SK-N-SH treated with all-trans-retinoic acid at 6 μM for 48 hours (cell line): ENCODE data around the gene WFS1.

ENCODE experiments used
- ARNTL ChIP-seq: fragments of 450-650 bp; formaldehyde crosslinking; IDR thresholded peaks from 2 replicates; pipeline ENCODE4 v1.5.0; 2020; ENCODE audit warnings: low read depth, mild to moderate bottlenecking, moderate library complexity, borderline replicate concordance
- BACH2 ChIP-seq: fragments of 250-450 bp; sonication (Bioruptor Pico); IDR thresholded peaks from 2 replicates; pipeline ENCODE4 v1.9.0; 2021; ENCODE audit warnings: mild to moderate bottlenecking, borderline replicate concordance
- ESRRG ChIP-seq: fragments of 250-450 bp; sonication (Bioruptor Pico); IDR thresholded peaks from 2 replicates; pipeline ENCODE4 v1.6.1; 2021; ENCODE audit warnings: mild to moderate bottlenecking
- ISL1 ChIP-seq: fragments of 250-450 bp; sonication (Bioruptor Pico); IDR thresholded peaks from 2 replicates; pipeline ENCODE4 v2.1.2; 2022; ENCODE audit warnings: mild to moderate bottlenecking, moderate library complexity
- OSR1 ChIP-seq: fragments of 250-450 bp; sonication (Bioruptor Pico); IDR thresholded peaks from 2 replicates; pipeline ENCODE4 v1.8.0; 2022; ENCODE audit warnings: moderate library complexity, mild to moderate bottlenecking, inconsistent platforms
- RARB ChIP-seq: fragments of 250-450 bp; sonication (Bioruptor Pico); IDR thresholded peaks from 2 replicates; pipeline ENCODE4 v1.8.0; 2021; ENCODE audit warnings: mild to moderate bottlenecking, moderate library complexity
- SNAI2 ChIP-seq: fragments of 250-450 bp; sonication (Bioruptor Pico); IDR thresholded peaks from 2 replicates; pipeline ENCODE4 v1.5.0; 2020; ENCODE audit warnings: mild to moderate bottlenecking, moderate library complexity
- TOX ChIP-seq: fragments of 250-450 bp; sonication (Bioruptor Pico); IDR thresholded peaks from 2 replicates; pipeline ENCODE4 v1.8.0; 2021; ENCODE audit warnings: mild to moderate bottlenecking, moderate library complexity, borderline replicate concordance
- ZFP3 ChIP-seq: fragments of 250-450 bp; sonication (Bioruptor Pico); IDR thresholded peaks from 2 replicates; pipeline ENCODE4 v1.5.0; 2020; ENCODE audit warnings: mild to moderate bottlenecking, moderate library complexity
- TF ChIP-seq, protein P1 (sequence below): fragments of 250-450 bp; sonication (Bioruptor Pico); IDR thresholded peaks from 2 replicates; pipeline ENCODE4 v1.8.0; 2021; ENCODE audit warnings: low read depth, mild to moderate bottlenecking, moderate library complexity, borderline replicate concordance
- TF ChIP-seq, protein P2 (sequence below): fragments of 250-450 bp; sonication (Bioruptor Pico); IDR thresholded peaks from 2 replicates; pipeline ENCODE4 v1.8.0; 2020; ENCODE audit warnings: mild to moderate bottlenecking, moderate library complexity, borderline replicate concordance
- TF ChIP-seq, protein P3 (sequence below): fragments of 250-450 bp; sonication (Bioruptor Pico); IDR thresholded peaks from 2 replicates; pipeline ENCODE4 v1.5.0; 2020; ENCODE audit warnings: mild to moderate bottlenecking, moderate library complexity
- TF ChIP-seq, protein P4 (sequence below): fragments of 250-450 bp; sonication (Bioruptor Pico); IDR thresholded peaks from 2 replicates; pipeline ENCODE4 v1.5.1; 2021; ENCODE audit warnings: mild to moderate bottlenecking, moderate library complexity

DNA sequence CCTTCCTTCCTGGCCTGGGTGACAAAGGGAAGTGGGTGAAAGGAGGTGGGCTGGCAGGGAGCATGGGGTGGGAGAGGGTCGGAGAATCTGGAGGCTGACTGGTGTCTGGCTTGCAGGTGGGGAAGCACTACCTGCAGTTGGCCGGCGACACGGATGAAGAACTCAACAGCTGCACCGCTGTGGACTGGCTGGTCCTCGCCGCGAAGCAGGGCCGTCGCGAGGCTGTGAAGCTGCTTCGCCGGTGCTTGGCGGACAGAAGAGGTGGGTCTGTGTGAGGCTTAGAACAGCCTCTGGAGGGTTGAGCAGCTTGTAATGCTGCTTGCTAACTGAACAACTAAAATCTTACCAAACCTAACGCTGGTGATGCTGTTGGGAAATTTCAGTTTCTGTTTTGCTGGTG, 19.2 kb downstream of the WFS1 start:
- TF ChIP-seq OSR1 (CRISPR knock-in tag): no peak
- TF ChIP-seq ARNTL (CRISPR knock-in tag): no peak
- no peak for TF ChIP-seq ZFP3
- TF ChIP-seq RARB (CRISPR knock-in tag): no peak
- TF ChIP-seq, protein P1, sequence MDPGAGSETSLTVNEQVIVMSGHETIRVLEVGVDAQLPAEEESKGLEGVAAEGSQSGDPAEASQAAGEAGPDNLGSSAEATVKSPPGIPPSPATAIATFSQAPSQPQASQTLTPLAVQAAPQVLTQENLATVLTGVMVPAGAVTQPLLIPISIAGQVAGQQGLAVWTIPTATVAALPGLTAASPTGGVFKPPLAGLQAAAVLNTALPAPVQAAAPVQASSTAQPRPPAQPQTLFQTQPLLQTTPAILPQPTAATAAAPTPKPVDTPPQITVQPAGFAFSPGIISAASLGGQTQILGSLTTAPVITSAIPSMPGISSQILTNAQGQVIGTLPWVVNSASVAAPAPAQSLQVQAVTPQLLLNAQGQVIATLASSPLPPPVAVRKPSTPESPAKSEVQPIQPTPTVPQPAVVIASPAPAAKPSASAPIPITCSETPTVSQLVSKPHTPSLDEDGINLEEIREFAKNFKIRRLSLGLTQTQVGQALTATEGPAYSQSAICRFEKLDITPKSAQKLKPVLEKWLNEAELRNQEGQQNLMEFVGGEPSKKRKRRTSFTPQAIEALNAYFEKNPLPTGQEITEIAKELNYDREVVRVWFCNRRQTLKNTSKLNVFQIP (CRISPR knock-in tag): no peak
- no peak for TF ChIP-seq ISL1 (CRISPR knock-in tag)
- TF ChIP-seq SNAI2: no peak
- TF ChIP-seq, protein P2, sequence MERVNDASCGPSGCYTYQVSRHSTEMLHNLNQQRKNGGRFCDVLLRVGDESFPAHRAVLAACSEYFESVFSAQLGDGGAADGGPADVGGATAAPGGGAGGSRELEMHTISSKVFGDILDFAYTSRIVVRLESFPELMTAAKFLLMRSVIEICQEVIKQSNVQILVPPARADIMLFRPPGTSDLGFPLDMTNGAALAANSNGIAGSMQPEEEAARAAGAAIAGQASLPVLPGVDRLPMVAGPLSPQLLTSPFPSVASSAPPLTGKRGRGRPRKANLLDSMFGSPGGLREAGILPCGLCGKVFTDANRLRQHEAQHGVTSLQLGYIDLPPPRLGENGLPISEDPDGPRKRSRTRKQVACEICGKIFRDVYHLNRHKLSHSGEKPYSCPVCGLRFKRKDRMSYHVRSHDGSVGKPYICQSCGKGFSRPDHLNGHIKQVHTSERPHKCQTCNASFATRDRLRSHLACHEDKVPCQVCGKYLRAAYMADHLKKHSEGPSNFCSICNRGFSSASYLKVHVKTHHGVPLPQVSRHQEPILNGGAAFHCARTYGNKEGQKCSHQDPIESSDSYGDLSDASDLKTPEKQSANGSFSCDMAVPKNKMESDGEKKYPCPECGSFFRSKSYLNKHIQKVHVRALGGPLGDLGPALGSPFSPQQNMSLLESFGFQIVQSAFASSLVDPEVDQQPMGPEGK (CRISPR knock-in tag): no peak
- no peak for TF ChIP-seq TOX (CRISPR knock-in tag)
- TF ChIP-seq, protein P3, sequence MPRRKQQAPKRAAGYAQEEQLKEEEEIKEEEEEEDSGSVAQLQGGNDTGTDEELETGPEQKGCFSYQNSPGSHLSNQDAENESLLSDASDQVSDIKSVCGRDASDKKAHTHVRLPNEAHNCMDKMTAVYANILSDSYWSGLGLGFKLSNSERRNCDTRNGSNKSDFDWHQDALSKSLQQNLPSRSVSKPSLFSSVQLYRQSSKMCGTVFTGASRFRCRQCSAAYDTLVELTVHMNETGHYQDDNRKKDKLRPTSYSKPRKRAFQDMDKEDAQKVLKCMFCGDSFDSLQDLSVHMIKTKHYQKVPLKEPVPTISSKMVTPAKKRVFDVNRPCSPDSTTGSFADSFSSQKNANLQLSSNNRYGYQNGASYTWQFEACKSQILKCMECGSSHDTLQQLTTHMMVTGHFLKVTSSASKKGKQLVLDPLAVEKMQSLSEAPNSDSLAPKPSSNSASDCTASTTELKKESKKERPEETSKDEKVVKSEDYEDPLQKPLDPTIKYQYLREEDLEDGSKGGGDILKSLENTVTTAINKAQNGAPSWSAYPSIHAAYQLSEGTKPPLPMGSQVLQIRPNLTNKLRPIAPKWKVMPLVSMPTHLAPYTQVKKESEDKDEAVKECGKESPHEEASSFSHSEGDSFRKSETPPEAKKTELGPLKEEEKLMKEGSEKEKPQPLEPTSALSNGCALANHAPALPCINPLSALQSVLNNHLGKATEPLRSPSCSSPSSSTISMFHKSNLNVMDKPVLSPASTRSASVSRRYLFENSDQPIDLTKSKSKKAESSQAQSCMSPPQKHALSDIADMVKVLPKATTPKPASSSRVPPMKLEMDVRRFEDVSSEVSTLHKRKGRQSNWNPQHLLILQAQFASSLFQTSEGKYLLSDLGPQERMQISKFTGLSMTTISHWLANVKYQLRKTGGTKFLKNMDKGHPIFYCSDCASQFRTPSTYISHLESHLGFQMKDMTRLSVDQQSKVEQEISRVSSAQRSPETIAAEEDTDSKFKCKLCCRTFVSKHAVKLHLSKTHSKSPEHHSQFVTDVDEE (CRISPR knock-in tag): no peak
- TF ChIP-seq, protein P4, sequence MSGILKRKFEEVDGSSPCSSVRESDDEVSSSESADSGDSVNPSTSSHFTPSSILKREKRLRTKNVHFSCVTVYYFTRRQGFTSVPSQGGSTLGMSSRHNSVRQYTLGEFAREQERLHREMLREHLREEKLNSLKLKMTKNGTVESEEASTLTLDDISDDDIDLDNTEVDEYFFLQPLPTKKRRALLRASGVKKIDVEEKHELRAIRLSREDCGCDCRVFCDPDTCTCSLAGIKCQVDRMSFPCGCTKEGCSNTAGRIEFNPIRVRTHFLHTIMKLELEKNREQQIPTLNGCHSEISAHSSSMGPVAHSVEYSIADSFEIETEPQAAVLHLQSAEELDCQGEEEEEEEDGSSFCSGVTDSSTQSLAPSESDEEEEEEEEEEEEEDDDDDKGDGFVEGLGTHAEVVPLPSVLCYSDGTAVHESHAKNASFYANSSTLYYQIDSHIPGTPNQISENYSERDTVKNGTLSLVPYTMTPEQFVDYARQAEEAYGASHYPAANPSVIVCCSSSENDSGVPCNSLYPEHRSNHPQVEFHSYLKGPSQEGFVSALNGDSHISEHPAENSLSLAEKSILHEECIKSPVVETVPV (CRISPR knock-in tag): no peak
- TF ChIP-seq ESRRG: no peak
- TF ChIP-seq BACH2 (CRISPR knock-in tag): no peak
